GM23338 (cell line): ENCODE measurements around the gene SLC3A2. TPM values are rescaled to one million over a fixed set of nuclear protein-coding genes. Genes with fewer than 3 reads are reported as not detected.
A peak's percentile ranks its signal among the peaks of the same experiment; 100 is the strongest.

Source experiments
- ATAC-seq: fragments of 200-7000 bp; cut with Tn5 transposase; 3 replicates; pipeline ENCODE4 v1.9.1; 2020
- DNase-seq: peaks from one replicate; pipeline ENCODE4 v3.0.0-alpha.2; 2015; ENCODE audit warnings: low spot score
- H2AFZ ChIP-seq: fragments of 200-600 bp; sonication (generic); 2 replicates; pipeline ENCODE4 v1.8.0; 2016; ENCODE audit warnings: antibody characterized with exemption, mild to moderate bottlenecking, moderate library complexity
- H3F3A ChIP-seq: fragments of 200-600 bp; sonication (generic); replicated peaks from 2 replicates; pipeline ENCODE4 v1.8.0; 2017; ENCODE audit warnings: antibody characterized with exemption, mixed run types, low read depth
- H3K27ac ChIP-seq: fragments of 200-600 bp; sonication (generic); 2 replicates; pipeline ENCODE4 v1.6.1; 2016; ENCODE audit warnings: low read depth
- H3K27me3 ChIP-seq: fragments of 200-600 bp; sonication (generic); 2 replicates; pipeline ENCODE4 v1.8.0; 2016; ENCODE audit warnings: mild to moderate bottlenecking, mixed run types, moderate library complexity; ENCODE audit not compliant: insufficient read depth
- H3K36me3 ChIP-seq: fragments of 200-600 bp; sonication (generic); 2 replicates; pipeline ENCODE4 v1.8.0; 2016; ENCODE audit warnings: mild to moderate bottlenecking; ENCODE audit not compliant: insufficient read depth
- H3K4me1 ChIP-seq: fragments of 200-600 bp; sonication (generic); 2 replicates; pipeline ENCODE4 v1.8.0; 2016; ENCODE audit warnings: mild to moderate bottlenecking, moderate library complexity; ENCODE audit not compliant: insufficient read depth
- H3K4me2 ChIP-seq: fragments of 200-600 bp; sonication (generic); 2 replicates; pipeline ENCODE4 v1.7.1; 2017; ENCODE audit warnings: mixed run types
- H3K4me3 ChIP-seq: fragments of 200-600 bp; sonication (generic); 2 replicates; pipeline ENCODE4 v1.6.1; 2016; ENCODE audit warnings: mixed run types
- H3K79me2 ChIP-seq: fragments of 200-600 bp; sonication (generic); replicated peaks from 2 replicates; pipeline ENCODE4 v1.8.0; 2017; ENCODE audit warnings: mild to moderate bottlenecking; ENCODE audit not compliant: insufficient read depth
- H3K9me2 ChIP-seq: fragments of 200-600 bp; sonication (generic); 2 replicates; pipeline ENCODE4 v1.8.0; 2017; ENCODE audit not compliant: insufficient read depth
- H4K20me1 ChIP-seq: fragments of 200-600 bp; sonication (generic); replicated peaks from 2 replicates; pipeline ENCODE4 v1.8.0; 2017; ENCODE audit warnings: mild to moderate bottlenecking; ENCODE audit not compliant: insufficient read depth
- H3K27ac Mint-ChIP-seq: 2 replicates; pipeline ENCODE4 v1.8.0; 2020; ENCODE audit warnings: inconsistent platforms, mild to moderate bottlenecking, moderate library complexity, mixed read lengths
- H3K27me3 Mint-ChIP-seq: 3 replicates; pipeline ENCODE4 v1.8.0; 2022; ENCODE audit warnings: low read depth, mild to moderate bottlenecking, moderate library complexity, mixed read lengths, inconsistent platforms; ENCODE audit not compliant: insufficient read depth, poor library complexity
- H3K36me3 Mint-ChIP-seq: 3 replicates; pipeline ENCODE4 v1.8.0; 2021; ENCODE audit warnings: low read depth, mild to moderate bottlenecking, inconsistent platforms, moderate library complexity, mixed read lengths
- H3K4me1 Mint-ChIP-seq: 3 replicates; pipeline ENCODE4 v1.8.0; 2020; ENCODE audit warnings: mild to moderate bottlenecking, inconsistent platforms, mixed read lengths
- H3K4me3 Mint-ChIP-seq: 3 replicates; pipeline ENCODE4 v1.8.0; 2021; ENCODE audit warnings: moderate library complexity, mild to moderate bottlenecking, inconsistent platforms, mixed read lengths
- H3K9me3 Mint-ChIP-seq: 3 replicates; pipeline ENCODE4 v1.8.0; 2020; ENCODE audit warnings: moderate library complexity, mild to moderate bottlenecking, inconsistent platforms, mixed read lengths
- CREB1 ChIP-seq: fragments of 250-450 bp; sonication (Bioruptor Pico); IDR thresholded peaks from 2 replicates; pipeline ENCODE4 v1.5.0; 2020; ENCODE audit warnings: low read depth, mild to moderate bottlenecking, moderate library complexity
- EZH2 ChIP-seq: fragments of 200-600 bp; sonication (generic); IDR thresholded peaks from one replicate; pipeline ENCODE4 v1.8.0; 2017; ENCODE audit warnings: antibody characterized with exemption, mild to moderate bottlenecking, low read depth; ENCODE audit not compliant: unreplicated experiment
- JUNB ChIP-seq: IDR thresholded peaks from one replicate; pipeline ENCODE4 v1.6.1; 2016; ENCODE audit warnings: antibody characterized with exemption; ENCODE audit not compliant: unreplicated experiment
- NANOG ChIP-seq: IDR thresholded peaks from 2 replicates; pipeline ENCODE4 v1.6.1; 2016; ENCODE audit warnings: antibody characterized with exemption, borderline replicate concordance
- polyA plus RNA-seq: library from polyadenylated mRNA; unstranded; fragments of >200 nt; fragmentation: Nextera tagmentation; extraction: Ambion mirVana; gene quantifications from 2 replicates; pipeline ENCODE4 v1.2.1, GENCODE V29; 2016
- total RNA-seq: library from RNA; depleted of rRNA; stranded (reverse); fragments of >200 nt; shearing (Covaris generic); gene quantifications from 2 replicates; pipeline ENCODE4 v1.2.3, GENCODE V29; 2014
- TF ChIP-seq, protein P1 (sequence below), 2 experiments: fragments of 200-600 bp in 1 of 2; sonication (generic) in 1 of 2; conservative IDR thresholded peaks; 2 replicates each; pipeline versions ENCODE4 v1.5.1 to v1.6.1; 2016 to 2017; ENCODE audit warnings: antibody characterized with exemption in 2 of 2, low read depth in 2 of 2, mild to moderate bottlenecking in 2 of 2, moderate library complexity in 1 of 2
- TF ChIP-seq, protein P2 (sequence below): IDR thresholded peaks from 2 replicates; pipeline ENCODE4 v1.6.1; 2016; ENCODE audit warnings: antibody characterized with exemption
- TF ChIP-seq, protein P3 (sequence below): IDR thresholded peaks from one replicate; pipeline ENCODE4 v1.6.1; 2018; ENCODE audit warnings: antibody characterized with exemption; ENCODE audit not compliant: unreplicated experiment
- TF ChIP-seq, protein P4 (sequence below): fragments of 250-450 bp; sonication (Bioruptor Pico); IDR thresholded peaks from 2 replicates; pipeline ENCODE4 v1.5.0; 2020; ENCODE audit warnings: mild to moderate bottlenecking, moderate library complexity

The SLC3A2 gene
- total and polyA plus RNA-seq, 2 experiments from 2014 or later: 240 to 425 TPM

DNA sequence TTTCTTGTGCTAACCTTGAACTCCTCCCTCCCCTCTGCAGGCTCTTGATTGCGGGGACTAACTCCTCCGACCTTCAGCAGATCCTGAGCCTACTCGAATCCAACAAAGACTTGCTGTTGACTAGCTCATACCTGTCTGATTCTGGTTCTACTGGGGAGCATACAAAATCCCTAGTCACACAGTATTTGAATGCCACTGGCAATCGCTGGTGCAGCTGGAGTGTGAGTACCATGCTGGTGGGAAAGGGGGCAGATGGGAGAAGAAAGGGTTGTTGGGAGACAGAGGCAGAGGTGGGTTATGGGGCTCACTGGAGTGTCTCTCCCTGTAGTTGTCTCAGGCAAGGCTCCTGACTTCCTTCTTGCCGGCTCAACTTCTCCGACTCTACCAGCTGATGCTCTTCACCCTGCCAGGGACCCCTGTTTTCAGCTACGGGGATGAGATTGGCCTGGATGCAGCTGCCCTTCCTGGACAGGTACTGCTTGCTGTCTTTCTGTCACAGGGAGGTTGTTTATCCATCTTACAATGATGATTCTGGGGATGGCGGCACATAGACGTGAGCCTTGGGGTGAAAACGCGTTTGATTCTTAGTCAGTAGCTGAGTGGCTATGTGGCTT lies 4.5 kb downstream of the SLC3A2 start:
- peaks cover 62% of the 10 kb centered on the region for H3K36me3 ChIP-seq
- DNase-seq: no peak
- no peaks in the 10 kb centered on the region for H3K27me3 ChIP-seq
- H2AFZ ChIP-seq: no peak overlapping the region
- TF ChIP-seq JUNB (no peak), NANOG (no peak)
- TF ChIP-seq, protein P1, sequence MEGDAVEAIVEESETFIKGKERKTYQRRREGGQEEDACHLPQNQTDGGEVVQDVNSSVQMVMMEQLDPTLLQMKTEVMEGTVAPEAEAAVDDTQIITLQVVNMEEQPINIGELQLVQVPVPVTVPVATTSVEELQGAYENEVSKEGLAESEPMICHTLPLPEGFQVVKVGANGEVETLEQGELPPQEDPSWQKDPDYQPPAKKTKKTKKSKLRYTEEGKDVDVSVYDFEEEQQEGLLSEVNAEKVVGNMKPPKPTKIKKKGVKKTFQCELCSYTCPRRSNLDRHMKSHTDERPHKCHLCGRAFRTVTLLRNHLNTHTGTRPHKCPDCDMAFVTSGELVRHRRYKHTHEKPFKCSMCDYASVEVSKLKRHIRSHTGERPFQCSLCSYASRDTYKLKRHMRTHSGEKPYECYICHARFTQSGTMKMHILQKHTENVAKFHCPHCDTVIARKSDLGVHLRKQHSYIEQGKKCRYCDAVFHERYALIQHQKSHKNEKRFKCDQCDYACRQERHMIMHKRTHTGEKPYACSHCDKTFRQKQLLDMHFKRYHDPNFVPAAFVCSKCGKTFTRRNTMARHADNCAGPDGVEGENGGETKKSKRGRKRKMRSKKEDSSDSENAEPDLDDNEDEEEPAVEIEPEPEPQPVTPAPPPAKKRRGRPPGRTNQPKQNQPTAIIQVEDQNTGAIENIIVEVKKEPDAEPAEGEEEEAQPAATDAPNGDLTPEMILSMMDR (conservative IDR thresholded peaks at IDR 0.05; ENCODE audit: low read depth in 2 of 2): no peak
- no peak overlapping the region for H3K4me3 ChIP-seq
- H3K4me2 ChIP-seq: no peak overlapping the region
- Mint-ChIP-seq H3K4me1 (peaks cover 60% of the 10 kb centered on the region), H3K36me3 (peaks cover 100% of the 10 kb centered on the region), H3K27ac (peak overlapping the region; percentile 85), H3K4me3 (peak overlapping the region; percentile 63), H3K9me3 (peaks cover 2% of the 10 kb centered on the region; the same call in 2 of the 3 replicates), H3K27me3 (peaks cover 51% of the 10 kb centered on the region)
- no peaks in the 10 kb centered on the region for H3K9me2 ChIP-seq
- peaks cover 61% of the 10 kb centered on the region for H3K79me2 ChIP-seq
- ATAC-seq: no peak
- H3K27ac ChIP-seq: peak overlapping the region; percentile 95
- peaks cover 85% of the 10 kb centered on the region for H3F3A ChIP-seq
- H3K4me1 ChIP-seq: peaks cover 25% of the 10 kb centered on the region
- peaks cover 47% of the 10 kb centered on the region for H4K20me1 ChIP-seq

DNA sequence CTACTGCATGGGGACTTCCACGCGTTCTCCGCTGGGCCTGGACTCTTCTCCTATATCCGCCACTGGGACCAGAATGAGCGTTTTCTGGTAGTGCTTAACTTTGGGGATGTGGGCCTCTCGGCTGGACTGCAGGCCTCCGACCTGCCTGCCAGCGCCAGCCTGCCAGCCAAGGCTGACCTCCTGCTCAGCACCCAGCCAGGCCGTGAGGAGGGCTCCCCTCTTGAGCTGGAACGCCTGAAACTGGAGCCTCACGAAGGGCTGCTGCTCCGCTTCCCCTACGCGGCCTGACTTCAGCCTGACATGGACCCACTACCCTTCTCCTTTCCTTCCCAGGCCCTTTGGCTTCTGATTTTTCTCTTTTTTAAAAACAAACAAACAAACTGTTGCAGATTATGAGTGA lies 7.7 kb downstream of the SLC3A2 start:
- H3K27ac Mint-ChIP-seq: peak overlapping the region; percentile 50; the same call in 1 of the 2 replicates
- DNase-seq (no peak), ATAC-seq (no peak)
- H3K4me1 Mint-ChIP-seq: peaks cover 48% of the 10 kb centered on the region
- no peaks in the 10 kb centered on the region for H3K9me2 ChIP-seq
- H3K79me2 ChIP-seq: peaks cover 34% of the 10 kb centered on the region
- H3F3A ChIP-seq: peaks cover 80% of the 10 kb centered on the region
- H3K36me3 Mint-ChIP-seq: peaks cover 68% of the 10 kb centered on the region
- no peaks in the 10 kb centered on the region for H3K27me3 ChIP-seq
- H3K9me3 Mint-ChIP-seq: no peaks in the 10 kb centered on the region; the same call in 2 of the 3 replicates
- H3K4me2 ChIP-seq: no peak overlapping the region
- peaks cover 45% of the 10 kb centered on the region for H3K36me3 ChIP-seq
- H3K27me3 Mint-ChIP-seq: peaks cover 30% of the 10 kb centered on the region
- H3K27ac ChIP-seq: 0 out of 2 replicates have a peak overlapping the region, but pooled peaks have one; percentile 85
- H3K4me3 ChIP-seq: no peak overlapping the region
- H2AFZ ChIP-seq: no peak overlapping the region
- H3K4me3 Mint-ChIP-seq: peak overlapping the region; percentile 32; the same call in 1 of the 3 replicates
- H3K4me1 ChIP-seq: peaks cover 13% of the 10 kb centered on the region; the same call in 1 of the 2 replicates
- peaks cover 40% of the 10 kb centered on the region for H4K20me1 ChIP-seq
- TF ChIP-seq, protein P2, sequence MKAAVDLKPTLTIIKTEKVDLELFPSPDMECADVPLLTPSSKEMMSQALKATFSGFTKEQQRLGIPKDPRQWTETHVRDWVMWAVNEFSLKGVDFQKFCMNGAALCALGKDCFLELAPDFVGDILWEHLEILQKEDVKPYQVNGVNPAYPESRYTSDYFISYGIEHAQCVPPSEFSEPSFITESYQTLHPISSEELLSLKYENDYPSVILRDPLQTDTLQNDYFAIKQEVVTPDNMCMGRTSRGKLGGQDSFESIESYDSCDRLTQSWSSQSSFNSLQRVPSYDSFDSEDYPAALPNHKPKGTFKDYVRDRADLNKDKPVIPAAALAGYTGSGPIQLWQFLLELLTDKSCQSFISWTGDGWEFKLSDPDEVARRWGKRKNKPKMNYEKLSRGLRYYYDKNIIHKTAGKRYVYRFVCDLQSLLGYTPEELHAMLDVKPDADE: no peak
- TF ChIP-seq CREB1 (CRISPR knock-in tag) (no peak), NANOG (no peak), EZH2 (no peak)
- TF ChIP-seq, protein P3, sequence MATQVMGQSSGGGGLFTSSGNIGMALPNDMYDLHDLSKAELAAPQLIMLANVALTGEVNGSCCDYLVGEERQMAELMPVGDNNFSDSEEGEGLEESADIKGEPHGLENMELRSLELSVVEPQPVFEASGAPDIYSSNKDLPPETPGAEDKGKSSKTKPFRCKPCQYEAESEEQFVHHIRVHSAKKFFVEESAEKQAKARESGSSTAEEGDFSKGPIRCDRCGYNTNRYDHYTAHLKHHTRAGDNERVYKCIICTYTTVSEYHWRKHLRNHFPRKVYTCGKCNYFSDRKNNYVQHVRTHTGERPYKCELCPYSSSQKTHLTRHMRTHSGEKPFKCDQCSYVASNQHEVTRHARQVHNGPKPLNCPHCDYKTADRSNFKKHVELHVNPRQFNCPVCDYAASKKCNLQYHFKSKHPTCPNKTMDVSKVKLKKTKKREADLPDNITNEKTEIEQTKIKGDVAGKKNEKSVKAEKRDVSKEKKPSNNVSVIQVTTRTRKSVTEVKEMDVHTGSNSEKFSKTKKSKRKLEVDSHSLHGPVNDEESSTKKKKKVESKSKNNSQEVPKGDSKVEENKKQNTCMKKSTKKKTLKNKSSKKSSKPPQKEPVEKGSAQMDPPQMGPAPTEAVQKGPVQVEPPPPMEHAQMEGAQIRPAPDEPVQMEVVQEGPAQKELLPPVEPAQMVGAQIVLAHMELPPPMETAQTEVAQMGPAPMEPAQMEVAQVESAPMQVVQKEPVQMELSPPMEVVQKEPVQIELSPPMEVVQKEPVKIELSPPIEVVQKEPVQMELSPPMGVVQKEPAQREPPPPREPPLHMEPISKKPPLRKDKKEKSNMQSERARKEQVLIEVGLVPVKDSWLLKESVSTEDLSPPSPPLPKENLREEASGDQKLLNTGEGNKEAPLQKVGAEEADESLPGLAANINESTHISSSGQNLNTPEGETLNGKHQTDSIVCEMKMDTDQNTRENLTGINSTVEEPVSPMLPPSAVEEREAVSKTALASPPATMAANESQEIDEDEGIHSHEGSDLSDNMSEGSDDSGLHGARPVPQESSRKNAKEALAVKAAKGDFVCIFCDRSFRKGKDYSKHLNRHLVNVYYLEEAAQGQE: no peak
- TF ChIP-seq, protein P4, sequence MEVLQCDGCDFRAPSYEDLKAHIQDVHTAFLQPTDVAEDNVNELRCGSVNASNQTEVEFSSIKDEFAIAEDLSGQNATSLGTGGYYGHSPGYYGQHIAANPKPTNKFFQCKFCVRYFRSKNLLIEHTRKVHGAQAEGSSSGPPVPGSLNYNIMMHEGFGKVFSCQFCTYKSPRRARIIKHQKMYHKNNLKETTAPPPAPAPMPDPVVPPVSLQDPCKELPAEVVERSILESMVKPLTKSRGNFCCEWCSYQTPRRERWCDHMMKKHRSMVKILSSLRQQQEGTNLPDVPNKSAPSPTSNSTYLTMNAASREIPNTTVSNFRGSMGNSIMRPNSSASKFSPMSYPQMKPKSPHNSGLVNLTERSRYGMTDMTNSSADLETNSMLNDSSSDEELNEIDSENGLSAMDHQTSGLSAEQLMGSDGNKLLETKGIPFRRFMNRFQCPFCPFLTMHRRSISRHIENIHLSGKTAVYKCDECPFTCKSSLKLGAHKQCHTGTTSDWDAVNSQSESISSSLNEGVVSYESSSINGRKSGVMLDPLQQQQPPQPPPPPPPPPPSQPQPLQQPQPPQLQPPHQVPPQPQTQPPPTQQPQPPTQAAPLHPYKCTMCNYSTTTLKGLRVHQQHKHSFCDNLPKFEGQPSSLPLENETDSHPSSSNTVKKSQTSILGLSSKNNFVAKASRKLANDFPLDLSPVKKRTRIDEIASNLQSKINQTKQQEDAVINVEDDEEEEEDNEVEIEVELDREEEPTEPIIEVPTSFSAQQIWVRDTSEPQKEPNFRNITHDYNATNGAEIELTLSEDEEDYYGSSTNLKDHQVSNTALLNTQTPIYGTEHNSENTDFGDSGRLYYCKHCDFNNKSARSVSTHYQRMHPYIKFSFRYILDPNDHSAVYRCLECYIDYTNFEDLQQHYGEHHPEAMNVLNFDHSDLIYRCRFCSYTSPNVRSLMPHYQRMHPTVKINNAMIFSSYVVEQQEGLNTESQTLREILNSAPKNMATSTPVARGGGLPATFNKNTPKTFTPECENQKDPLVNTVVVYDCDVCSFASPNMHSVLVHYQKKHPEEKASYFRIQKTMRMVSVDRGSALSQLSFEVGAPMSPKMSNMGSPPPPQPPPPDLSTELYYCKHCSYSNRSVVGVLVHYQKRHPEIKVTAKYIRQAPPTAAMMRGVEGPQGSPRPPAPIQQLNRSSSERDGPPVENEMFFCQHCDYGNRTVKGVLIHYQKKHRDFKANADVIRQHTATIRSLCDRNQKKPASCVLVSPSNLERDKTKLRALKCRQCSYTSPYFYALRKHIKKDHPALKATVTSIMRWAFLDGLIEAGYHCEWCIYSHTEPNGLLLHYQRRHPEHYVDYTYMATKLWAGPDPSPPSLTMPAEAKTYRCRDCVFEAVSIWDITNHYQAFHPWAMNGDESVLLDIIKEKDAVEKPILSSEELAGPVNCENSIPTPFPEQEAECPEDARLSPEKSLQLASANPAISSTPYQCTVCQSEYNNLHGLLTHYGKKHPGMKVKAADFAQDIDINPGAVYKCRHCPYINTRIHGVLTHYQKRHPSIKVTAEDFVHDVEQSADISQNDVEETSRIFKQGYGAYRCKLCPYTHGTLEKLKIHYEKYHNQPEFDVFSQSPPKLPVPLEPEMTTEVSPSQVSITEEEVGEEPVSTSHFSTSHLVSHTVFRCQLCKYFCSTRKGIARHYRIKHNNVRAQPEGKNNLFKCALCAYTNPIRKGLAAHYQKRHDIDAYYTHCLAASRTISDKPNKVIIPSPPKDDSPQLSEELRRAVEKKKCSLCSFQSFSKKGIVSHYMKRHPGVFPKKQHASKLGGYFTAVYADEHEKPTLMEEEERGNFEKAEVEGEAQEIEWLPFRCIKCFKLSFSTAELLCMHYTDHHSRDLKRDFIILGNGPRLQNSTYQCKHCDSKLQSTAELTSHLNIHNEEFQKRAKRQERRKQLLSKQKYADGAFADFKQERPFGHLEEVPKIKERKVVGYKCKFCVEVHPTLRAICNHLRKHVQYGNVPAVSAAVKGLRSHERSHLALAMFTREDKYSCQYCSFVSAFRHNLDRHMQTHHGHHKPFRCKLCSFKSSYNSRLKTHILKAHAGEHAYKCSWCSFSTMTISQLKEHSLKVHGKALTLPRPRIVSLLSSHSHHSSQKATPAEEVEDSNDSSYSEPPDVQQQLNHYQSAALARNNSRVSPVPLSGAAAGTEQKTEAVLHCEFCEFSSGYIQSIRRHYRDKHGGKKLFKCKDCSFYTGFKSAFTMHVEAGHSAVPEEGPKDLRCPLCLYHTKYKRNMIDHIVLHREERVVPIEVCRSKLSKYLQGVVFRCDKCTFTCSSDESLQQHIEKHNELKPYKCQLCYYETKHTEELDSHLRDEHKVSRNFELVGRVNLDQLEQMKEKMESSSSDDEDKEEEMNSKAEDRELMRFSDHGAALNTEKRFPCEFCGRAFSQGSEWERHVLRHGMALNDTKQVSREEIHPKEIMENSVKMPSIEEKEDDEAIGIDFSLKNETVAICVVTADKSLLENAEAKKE: no peak
